ENCODE data around the gene OR5H2.

OR5H2 gene

DNA sequence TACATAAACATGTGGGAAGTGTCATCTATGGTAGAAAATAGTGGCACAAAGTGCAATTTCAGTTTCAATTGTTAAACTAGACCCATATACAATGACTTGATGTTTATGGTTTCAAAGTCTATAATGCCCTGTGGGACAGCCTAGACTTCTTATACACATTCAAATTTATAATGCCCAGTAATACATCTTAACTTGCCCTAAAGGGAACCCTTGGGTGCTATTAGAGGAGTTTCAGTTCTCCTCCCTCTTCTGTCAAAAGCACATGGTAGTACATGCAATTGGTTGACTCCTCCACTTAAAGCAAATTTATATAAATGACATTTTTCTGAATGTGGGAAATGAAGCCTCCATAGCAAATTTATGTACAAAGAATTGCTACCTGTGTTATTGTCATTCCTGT lies 41.1 kb downstream of the OR5H2 start:
- Histone ChIP-seq H3K4me1 (ENCODE audit: low read depth, poor library complexity, severe bottlenecking) (no peaks in the 10 kb centered on the region), H2AFZ (ENCODE audit: low read depth) (no peak overlapping the region), H3K4me2 (no peak overlapping the region), H3K9ac (no peak overlapping the region), H3K27me3 (ENCODE audit: insufficient read depth, low read depth) (no peaks in the 10 kb centered on the region), H3K27ac (no peak overlapping the region), H3K79me2 (ENCODE audit: insufficient read depth, low read depth) (no peaks in the 10 kb centered on the region), H4K20me1 (ENCODE audit: insufficient read depth) (no peaks in the 10 kb centered on the region), H3K4me3 (IDR thresholded peaks at IDR 0.05; ENCODE audit: insufficient read depth, low read depth, low read length) (no peak overlapping the region), H3K36me3 (ENCODE audit: insufficient read depth) (no peaks in the 10 kb centered on the region)
- TF ChIP-seq CTCF (conservative IDR thresholded peaks at IDR 0.05; ENCODE audit: low read depth, low read length): no peak

DNA sequence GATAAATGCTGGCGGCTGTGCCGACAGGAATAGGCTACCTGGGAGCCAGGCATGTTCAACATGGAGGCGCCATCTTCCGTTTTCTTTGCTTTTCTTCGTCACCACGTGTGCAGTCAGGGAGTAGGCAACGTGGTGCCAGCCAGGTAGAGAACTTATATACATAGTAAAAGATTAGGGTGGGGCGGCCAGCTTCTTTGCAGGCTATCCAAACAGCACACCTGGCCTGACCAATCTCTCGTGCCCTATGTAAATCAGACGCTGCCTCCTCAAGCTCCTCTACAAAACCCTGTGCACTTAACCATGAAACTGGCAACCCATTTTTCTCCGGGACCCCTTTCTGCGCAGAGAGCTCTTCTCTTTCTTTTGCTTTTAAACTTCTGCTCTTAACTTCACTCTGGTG lies 42.8 kb downstream of the OR5H2 start:
- no peaks in the 10 kb centered on the region for H3K36me3 ChIP-seq (ENCODE audit: insufficient read depth)
- H3K27me3 ChIP-seq (ENCODE audit: insufficient read depth, low read depth): no peaks in the 10 kb centered on the region
- H3K4me1 ChIP-seq (ENCODE audit: low read depth, poor library complexity, severe bottlenecking): no peaks in the 10 kb centered on the region
- no peak for TF ChIP-seq CTCF (conservative IDR thresholded peaks at IDR 0.05; ENCODE audit: low read depth, low read length)
- no peak overlapping the region for H2AFZ ChIP-seq (ENCODE audit: low read depth)
- H3K9ac ChIP-seq: no peak overlapping the region
- no peak overlapping the region for H3K4me2 ChIP-seq
- no peak overlapping the region for H3K27ac ChIP-seq
- no peaks in the 10 kb centered on the region for H4K20me1 ChIP-seq (ENCODE audit: insufficient read depth)
- H3K79me2 ChIP-seq (ENCODE audit: insufficient read depth, low read depth): no peaks in the 10 kb centered on the region
- H3K4me3 ChIP-seq (IDR thresholded peaks at IDR 0.05; ENCODE audit: insufficient read depth, low read depth, low read length): no peak overlapping the region

- H3K4me3 ChIP-seq (IDR thresholded peaks at IDR 0.05; ENCODE audit: insufficient read depth, low read depth, low read length): no peak overlapping the region
- no peaks in the 10 kb centered on the region for H4K20me1 ChIP-seq (ENCODE audit: insufficient read depth)
- H3K4me1 ChIP-seq (ENCODE audit: low read depth, poor library complexity, severe bottlenecking): no peaks in the 10 kb centered on the region
- no peaks in the 10 kb centered on the region for H3K79me2 ChIP-seq (ENCODE audit: insufficient read depth, low read depth)
- H3K9ac ChIP-seq: no peak overlapping the region
- H2AFZ ChIP-seq (ENCODE audit: low read depth): no peak overlapping the region
- no peak for TF ChIP-seq CTCF (conservative IDR thresholded peaks at IDR 0.05; ENCODE audit: low read depth, low read length)
- no peak overlapping the region for H3K4me2 ChIP-seq
- H3K36me3 ChIP-seq (ENCODE audit: insufficient read depth): no peaks in the 10 kb centered on the region
- H3K27ac ChIP-seq: no peak overlapping the region
- H3K27me3 ChIP-seq (ENCODE audit: insufficient read depth, low read depth): no peaks in the 10 kb centered on the region
These were observed 44.0 kb downstream of the OR5H2 start for GRCh38 chr3:98326105-98326893.

DNA sequence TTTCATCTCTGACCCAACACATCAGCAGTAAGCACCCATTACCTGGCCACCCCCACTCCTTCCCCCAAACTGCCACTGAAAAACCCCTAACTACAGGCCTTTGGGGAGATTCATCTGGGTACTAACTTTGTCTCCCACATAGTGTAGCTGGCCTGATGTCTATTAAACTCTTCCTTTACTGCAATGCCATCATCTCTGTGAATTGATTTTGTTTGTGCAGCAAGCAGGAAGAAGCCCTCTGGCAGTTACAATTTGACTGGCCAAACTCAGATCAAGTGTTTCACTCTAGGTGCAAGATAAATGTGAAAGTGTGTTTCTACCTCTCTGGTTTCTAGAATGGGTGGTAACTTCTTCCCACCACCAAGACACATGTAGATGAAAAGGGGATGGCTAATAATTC lies 44.6 kb downstream of the OR5H2 start:
- Histone ChIP-seq H3K9ac (no peak overlapping the region), H3K27me3 (ENCODE audit: insufficient read depth, low read depth) (no peaks in the 10 kb centered on the region), H3K79me2 (ENCODE audit: insufficient read depth, low read depth) (no peaks in the 10 kb centered on the region), H3K27ac (no peak overlapping the region), H3K4me3 (IDR thresholded peaks at IDR 0.05; ENCODE audit: insufficient read depth, low read depth, low read length) (no peak overlapping the region), H3K36me3 (ENCODE audit: insufficient read depth) (no peaks in the 10 kb centered on the region), H4K20me1 (ENCODE audit: insufficient read depth) (no peaks in the 10 kb centered on the region), H3K4me2 (no peak overlapping the region), H3K4me1 (ENCODE audit: low read depth, poor library complexity, severe bottlenecking) (no peaks in the 10 kb centered on the region), H2AFZ (ENCODE audit: low read depth) (no peak overlapping the region)
- TF ChIP-seq CTCF (conservative IDR thresholded peaks at IDR 0.05; ENCODE audit: low read depth, low read length): no peak
